Astrocyte of the spinal cord (primary cell): ENCODE data around the gene YLPM1.

Source experiments
- DNase-seq: peaks from one replicate; pipeline ENCODE4 v3.0.0; 2011; ENCODE audit warnings: low read depth, low spot score
- H3K4me3 ChIP-seq: 2 replicates; pipeline ENCODE4 v1.5.1; 2011; ENCODE audit warnings: low read depth, mild to moderate bottlenecking, low read length, moderate library complexity
- in situ Hi-C: cut with HindIII; loops from 2 replicates; pipeline ENCODE4 v1.10.0; 2017; ENCODE audit warnings: low sequenced_read_pairs
- TF ChIP-seq, protein P1 (sequence below): IDR thresholded peaks from 2 replicates; pipeline ENCODE4 v1.5.1; 2012; ENCODE audit warnings: low read depth, mild to moderate bottlenecking, low read length, inconsistent platforms

YLPM1 gene

DNA sequence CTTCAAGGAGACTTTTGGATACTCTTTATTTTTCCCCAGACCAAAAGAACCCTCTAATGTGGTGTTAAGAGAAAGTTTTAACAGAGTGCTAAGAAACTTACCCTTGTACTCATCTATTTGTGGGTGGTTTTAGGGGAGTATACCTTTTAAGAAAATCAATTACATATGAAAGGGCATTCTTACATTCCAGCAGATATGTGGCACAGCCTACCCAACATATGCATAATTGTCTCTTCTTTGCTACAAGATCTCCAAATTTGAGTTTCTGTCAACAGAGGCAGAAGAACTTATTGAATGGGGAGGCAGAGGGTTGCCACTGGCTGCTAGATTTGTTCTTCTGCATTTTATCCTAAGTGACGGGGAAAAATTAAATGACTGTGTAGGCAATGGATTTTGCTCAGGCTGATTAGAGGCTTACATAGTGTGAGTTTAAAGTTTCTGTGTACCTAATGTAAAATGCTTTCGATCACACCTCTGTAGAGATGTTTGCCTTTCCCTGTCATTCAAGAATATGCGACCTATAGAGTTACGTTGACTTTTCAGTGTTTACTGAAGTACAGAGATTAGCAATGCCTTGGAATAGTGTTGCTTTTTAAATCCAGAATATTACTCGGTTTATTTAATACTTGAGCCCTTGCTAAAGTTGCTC, 58.3 kb downstream of the YLPM1 start:
- in situ Hi-C loops, result no loop called here
- H3K4me3 ChIP-seq, result no peak overlapping the region
- TF ChIP-seq, protein P1, sequence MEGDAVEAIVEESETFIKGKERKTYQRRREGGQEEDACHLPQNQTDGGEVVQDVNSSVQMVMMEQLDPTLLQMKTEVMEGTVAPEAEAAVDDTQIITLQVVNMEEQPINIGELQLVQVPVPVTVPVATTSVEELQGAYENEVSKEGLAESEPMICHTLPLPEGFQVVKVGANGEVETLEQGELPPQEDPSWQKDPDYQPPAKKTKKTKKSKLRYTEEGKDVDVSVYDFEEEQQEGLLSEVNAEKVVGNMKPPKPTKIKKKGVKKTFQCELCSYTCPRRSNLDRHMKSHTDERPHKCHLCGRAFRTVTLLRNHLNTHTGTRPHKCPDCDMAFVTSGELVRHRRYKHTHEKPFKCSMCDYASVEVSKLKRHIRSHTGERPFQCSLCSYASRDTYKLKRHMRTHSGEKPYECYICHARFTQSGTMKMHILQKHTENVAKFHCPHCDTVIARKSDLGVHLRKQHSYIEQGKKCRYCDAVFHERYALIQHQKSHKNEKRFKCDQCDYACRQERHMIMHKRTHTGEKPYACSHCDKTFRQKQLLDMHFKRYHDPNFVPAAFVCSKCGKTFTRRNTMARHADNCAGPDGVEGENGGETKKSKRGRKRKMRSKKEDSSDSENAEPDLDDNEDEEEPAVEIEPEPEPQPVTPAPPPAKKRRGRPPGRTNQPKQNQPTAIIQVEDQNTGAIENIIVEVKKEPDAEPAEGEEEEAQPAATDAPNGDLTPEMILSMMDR, result no peak
- DNase-seq, result no peak

DNA sequence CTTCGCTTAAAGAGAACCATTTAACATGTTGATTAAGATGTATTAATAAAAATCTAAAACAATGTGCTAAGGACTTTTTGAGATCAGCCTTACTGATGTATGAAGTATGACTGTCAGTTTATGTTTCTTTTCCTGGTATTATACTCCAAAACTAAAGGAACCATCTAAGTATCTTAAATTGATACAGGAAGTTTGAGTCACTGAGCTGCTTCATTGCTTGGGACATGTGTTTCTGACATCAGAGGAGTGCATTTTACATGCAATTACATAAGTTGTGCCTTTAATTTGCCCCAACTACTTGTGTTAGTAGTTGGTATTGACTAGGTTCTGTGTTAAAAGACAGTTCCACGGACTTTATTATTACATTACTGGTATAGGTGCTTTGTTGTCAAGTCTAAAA, 61.9 kb downstream of the YLPM1 start:
- TF ChIP-seq, protein P1, result no peak
- DNase-seq, result peak; percentile 48
- H3K4me3 ChIP-seq, result no peak overlapping the region
- in situ Hi-C loops, result no loop called here

DNA sequence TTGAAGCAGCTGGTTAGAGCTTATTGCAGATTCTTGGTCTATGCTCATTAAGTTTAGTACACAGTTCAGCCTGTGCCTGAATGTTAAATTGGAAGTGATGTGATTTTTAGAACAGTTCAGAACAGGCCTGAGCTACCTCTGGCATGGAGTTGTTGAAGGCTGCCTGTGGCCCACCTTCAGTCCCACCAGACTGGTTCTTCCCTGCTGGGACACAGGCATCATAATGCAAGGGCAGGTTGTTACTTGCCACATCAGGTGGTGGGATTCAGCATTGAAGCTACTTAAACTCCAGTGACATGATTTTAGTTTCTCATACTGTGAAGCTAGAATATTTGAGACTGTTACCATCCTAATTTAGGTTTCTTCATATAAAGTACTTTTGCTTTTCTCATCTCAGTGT, 63.5 kb downstream of the YLPM1 start:
- TF ChIP-seq, protein P1, result no peak
- no peak overlapping the region for H3K4me3 ChIP-seq
- DNase-seq, result no peak
- in situ Hi-C loops, result no loop called here

DNA sequence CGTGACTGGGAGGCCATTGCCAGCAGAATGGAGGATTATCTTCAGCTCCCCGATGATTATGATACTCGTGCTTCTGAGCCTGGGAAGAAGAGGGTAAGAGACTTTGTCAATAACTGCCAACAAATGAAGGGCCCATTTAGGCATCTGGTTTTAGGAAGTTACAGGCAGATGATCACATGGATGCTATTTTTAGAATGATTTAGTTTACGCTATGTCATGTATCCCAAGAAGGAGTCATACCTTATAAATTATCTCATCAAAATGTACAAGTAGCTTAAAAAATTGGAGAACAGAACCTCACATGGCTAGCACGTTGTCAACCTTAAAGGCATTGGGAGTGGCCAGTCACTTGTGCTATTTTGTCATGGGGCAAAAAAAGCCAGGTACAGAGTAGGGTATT, 66.1 kb downstream of the YLPM1 start:
- DNase-seq, result no peak
- no peak overlapping the region for H3K4me3 ChIP-seq
- TF ChIP-seq, protein P1, result no peak
- in situ Hi-C loops, result no loop called here

DNA sequence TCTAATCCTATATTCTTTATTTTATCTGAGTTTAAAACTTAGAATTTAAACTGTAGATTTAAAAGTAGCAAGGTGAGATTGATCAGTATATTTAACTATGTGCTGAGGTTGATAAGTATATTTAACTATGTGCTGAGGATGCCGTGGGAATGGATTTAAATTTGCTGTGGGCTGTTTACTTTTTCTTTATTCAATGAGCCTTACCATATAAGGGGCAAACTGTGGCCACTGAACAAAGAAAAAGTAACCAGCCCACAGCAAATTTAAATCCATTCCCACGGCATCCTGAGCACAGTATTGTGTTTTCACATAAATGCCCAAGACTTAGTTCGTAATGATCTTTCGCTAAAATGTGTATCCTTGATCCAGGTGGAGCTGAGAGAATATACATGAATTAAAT, 69.7 kb downstream of the YLPM1 start:
- TF ChIP-seq, protein P1, result no peak
- in situ Hi-C loops, result no loop called here

DNA sequence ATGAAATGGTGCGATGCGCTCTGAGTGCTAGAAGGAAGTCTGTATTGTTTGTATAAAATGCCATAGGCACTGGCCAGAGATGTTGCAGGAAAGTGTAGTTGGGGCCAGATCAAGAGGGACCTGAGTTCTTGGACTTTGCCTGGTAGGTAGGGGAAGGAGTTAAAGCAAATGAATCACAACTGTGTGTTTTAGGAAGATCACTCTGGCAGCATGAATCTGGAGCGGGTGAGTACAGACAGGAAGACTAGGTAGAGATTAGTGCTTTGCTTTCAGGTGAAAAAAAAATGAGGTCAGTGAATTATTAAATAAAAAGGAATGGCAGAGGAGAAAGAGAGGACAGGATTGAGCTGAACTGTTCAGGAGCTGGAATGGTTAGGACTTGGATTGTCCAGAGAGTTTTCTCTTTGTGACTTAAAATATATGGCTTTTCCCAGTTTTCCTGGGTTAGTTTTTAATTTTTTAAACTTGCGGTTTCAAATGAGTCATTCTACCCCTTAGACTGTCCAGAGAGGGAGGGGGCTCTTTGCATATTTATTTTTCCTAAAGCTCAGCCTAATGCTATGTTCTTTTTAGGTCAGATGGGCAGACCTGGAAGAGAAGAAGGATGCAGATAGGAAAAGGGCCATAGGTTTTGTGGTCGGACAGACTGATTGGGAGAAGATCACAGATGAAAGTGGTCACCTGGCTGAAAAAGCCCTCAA, 71.7 kb downstream of the YLPM1 start:
- peak; percentile 50 for DNase-seq
- TF ChIP-seq, protein P1, result no peak
- in situ Hi-C loops, result no loop called here
- H3K4me3 ChIP-seq, result no peak overlapping the region

More for the DNA sequence above, 69.7 kb downstream of the YLPM1 start:
- DNase-seq, result no peak
- H3K4me3 ChIP-seq, result no peak overlapping the region
